Panc1 (cell line): ENCODE measurements around the gene CSNK2A3. TPM values are rescaled to one million over a fixed set of nuclear protein-coding genes. Genes with fewer than 3 reads are reported as not detected.

Source experiments
- ATAC-seq: fragments of 200-7000 bp; cut with Tn5 transposase; 2 replicates; pipeline ENCODE4 v1.9.1; 2020; ENCODE audit warnings: mild to moderate bottlenecking, moderate library complexity
- BruUV-seq: library from RNA; stranded (reverse); fragments of 400-500 nt; replicated peaks from 2 replicates; lab custom pipeline; 2021; lab: Mats Ljungman, UMichigan
- CTCF ChIA-PET: fragments of 300-600 bp; sonication (Branson Sonifier 250); formaldehyde crosslinking; loops from one replicate; lab custom pipeline; 2022; ENCODE audit warnings: antibody characterized with exemption; lab: Charles Lee
- POLR2A ChIA-PET: fragments of 300-600 bp; sonication (Branson Sonifier 250); formaldehyde crosslinking; loops from one replicate; lab custom pipeline; 2022; ENCODE audit warnings: antibody characterized with exemption; lab: Charles Lee
- DNase-seq: peaks from one replicate; pipeline ENCODE4 v3.0.0-alpha.2; 2010; ENCODE audit warnings: low read depth, low spot score
- H3K27ac ChIP-seq: 2 replicates; pipeline ENCODE4 v1.5.1; 2011; ENCODE audit warnings: mild to moderate bottlenecking, low read length, inconsistent platforms
- H3K27me3 ChIP-seq: fragments of 200-500 bp; sonication (Bioruptor generic); 2 replicates; pipeline ENCODE4 v1.6.0; 2014; ENCODE audit warnings: low read length, inconsistent platforms; ENCODE audit not compliant: control insufficient read depth, insufficient read depth
- H3K36me3 ChIP-seq: fragments of 200-500 bp; sonication (Bioruptor generic); 2 replicates; pipeline ENCODE4 v1.5.1; 2014; ENCODE audit warnings: inconsistent platforms, mild to moderate bottlenecking, low read length, moderate library complexity; ENCODE audit not compliant: control insufficient read depth, insufficient read depth
- H3K4me1 ChIP-seq: 2 replicates; pipeline ENCODE4 v1.5.1; 2011; ENCODE audit warnings: inconsistent platforms, mild to moderate bottlenecking, low read length, moderate library complexity; ENCODE audit not compliant: control insufficient read depth, insufficient read depth
- H3K4me3 ChIP-seq, 2 experiments: 2 replicates each; pipeline ENCODE4 v1.5.1; 2011 to 2012; ENCODE audit warnings: low read depth in 2 of 2, low read length in 2 of 2, mild to moderate bottlenecking in 2 of 2, inconsistent platforms in 1 of 2, moderate library complexity in 1 of 2
- H3K9me3 ChIP-seq: fragments of 200-500 bp; sonication (Bioruptor generic); 2 replicates; pipeline ENCODE4 v1.5.1; 2014; ENCODE audit warnings: low read depth, mild to moderate bottlenecking, inconsistent platforms, low read length, moderate library complexity; ENCODE audit not compliant: control insufficient read depth, insufficient read depth
- POLR2AphosphoS5 ChIP-seq: IDR thresholded peaks from 2 replicates; pipeline ENCODE4 v1.6.1; 2012; ENCODE audit warnings: mild to moderate bottlenecking, low read depth, low read length, moderate library complexity
- SIN3A ChIP-seq: IDR thresholded peaks from 2 replicates; pipeline ENCODE4 v1.6.1; 2012; ENCODE audit warnings: low read depth, mild to moderate bottlenecking, low read length, moderate library complexity, borderline replicate concordance; ENCODE audit not compliant: insufficient read depth
- TCF7L2 ChIP-seq: IDR thresholded peaks from 2 replicates; pipeline ENCODE4 v1.6.1; 2011; ENCODE audit warnings: mild to moderate bottlenecking, low read depth, low read length, inconsistent platforms
- in situ Hi-C: cut with HindIII; loops from 2 replicates; pipeline ENCODE4 v1.10.0; 2016; ENCODE audit warnings: low sequenced_read_pairs, low pct_unique_long_range_greater_than_20kb
- intact Hi-C: fragments of 100-400 bp; cut with micrococcal nuclease; formaldehyde crosslinking; loops from one replicate; pipeline ENCODE4 v1.10.0; 2022; ENCODE audit not compliant: unreplicated experiment
- total RNA-seq: library from RNA; stranded (reverse); gene quantifications from one replicate; pipeline ENCODE4 v1.2.1, GENCODE V29; 2021; ENCODE audit not compliant: unreplicated experiment
- TF ChIP-seq, protein P1 (sequence below), 2 experiments: IDR thresholded peaks; 2 replicates each; pipeline ENCODE4 v1.6.1; 2011 to 2012; ENCODE audit warnings: low read depth in 2 of 2, control low read depth in 1 of 2, low read length in 1 of 2, mild to moderate bottlenecking in 1 of 2, moderate library complexity in 1 of 2; ENCODE audit not compliant: insufficient read depth in 1 of 2
- TF ChIP-seq, protein P2 (sequence below): fragments of 450-650 bp; IDR thresholded peaks from 2 replicates; pipeline ENCODE4 v1.5.1; 2017; ENCODE audit warnings: mild to moderate bottlenecking

Gene CSNK2A3
- total RNA-seq, 1 experiment from 2014 or later = 2.6 TPM

DNA sequence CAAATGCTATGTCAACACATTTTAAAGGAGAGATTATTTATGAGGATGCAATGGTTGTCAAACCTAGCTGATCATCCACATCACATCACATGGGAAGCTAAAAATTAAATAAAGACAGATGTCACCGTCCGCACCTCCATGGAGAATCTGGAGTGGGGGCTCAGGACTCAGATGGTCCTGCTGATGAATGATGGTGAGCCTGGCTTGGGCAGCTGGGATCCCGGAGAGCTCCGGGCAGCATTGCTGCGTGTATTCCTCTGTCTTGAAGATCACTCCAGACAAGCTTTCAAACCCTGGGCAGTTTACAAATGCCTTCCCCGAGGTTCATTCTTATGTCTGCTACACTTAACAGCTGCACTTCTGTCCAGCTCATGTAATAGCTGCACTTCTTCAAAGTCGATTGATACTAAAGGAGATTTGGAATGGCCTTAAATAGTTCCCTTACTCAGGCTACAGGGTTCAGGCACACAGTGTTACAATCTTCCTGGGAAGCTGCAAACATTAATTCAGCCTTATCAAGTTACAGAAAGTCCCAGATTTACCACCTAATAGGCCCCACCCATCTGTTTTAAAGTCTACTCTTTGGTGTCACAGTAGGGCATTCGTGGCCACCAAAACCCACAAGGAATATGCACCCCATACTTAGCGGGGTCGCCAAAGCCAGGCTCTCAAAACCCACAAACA, 34.7 kb upstream of the CSNK2A3 start:
- POLR2A ChIA-PET = interaction anchor here (0.6 kb wide), 1 partner anchor 234 kb away, joined by 9 read pairs; the partner anchor contains the start of gene GALNT18
- Histone ChIP-seq H3K27ac (no peak overlapping the region), H3K36me3 (no peaks in the 10 kb centered on the region), H3K4me3 (no peak overlapping the region), H3K9me3 (no peaks in the 10 kb centered on the region), H3K27me3 (no peaks in the 10 kb centered on the region), H3K4me1 (peaks cover 8% of the 10 kb centered on the region; the same call in 1 of the 2 replicates)
- TF ChIP-seq, protein P1, sequence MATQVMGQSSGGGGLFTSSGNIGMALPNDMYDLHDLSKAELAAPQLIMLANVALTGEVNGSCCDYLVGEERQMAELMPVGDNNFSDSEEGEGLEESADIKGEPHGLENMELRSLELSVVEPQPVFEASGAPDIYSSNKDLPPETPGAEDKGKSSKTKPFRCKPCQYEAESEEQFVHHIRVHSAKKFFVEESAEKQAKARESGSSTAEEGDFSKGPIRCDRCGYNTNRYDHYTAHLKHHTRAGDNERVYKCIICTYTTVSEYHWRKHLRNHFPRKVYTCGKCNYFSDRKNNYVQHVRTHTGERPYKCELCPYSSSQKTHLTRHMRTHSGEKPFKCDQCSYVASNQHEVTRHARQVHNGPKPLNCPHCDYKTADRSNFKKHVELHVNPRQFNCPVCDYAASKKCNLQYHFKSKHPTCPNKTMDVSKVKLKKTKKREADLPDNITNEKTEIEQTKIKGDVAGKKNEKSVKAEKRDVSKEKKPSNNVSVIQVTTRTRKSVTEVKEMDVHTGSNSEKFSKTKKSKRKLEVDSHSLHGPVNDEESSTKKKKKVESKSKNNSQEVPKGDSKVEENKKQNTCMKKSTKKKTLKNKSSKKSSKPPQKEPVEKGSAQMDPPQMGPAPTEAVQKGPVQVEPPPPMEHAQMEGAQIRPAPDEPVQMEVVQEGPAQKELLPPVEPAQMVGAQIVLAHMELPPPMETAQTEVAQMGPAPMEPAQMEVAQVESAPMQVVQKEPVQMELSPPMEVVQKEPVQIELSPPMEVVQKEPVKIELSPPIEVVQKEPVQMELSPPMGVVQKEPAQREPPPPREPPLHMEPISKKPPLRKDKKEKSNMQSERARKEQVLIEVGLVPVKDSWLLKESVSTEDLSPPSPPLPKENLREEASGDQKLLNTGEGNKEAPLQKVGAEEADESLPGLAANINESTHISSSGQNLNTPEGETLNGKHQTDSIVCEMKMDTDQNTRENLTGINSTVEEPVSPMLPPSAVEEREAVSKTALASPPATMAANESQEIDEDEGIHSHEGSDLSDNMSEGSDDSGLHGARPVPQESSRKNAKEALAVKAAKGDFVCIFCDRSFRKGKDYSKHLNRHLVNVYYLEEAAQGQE (IDR thresholded peaks at IDR 0.05; ENCODE audit: insufficient read depth in 1 of 2, low read depth in 2 of 2, low read length in 1 of 2) = no peak
- no peak for TF ChIP-seq TCF7L2
- TF ChIP-seq SIN3A = no peak
- TF ChIP-seq POLR2AphosphoS5 = no peak
- TF ChIP-seq, protein P2, sequence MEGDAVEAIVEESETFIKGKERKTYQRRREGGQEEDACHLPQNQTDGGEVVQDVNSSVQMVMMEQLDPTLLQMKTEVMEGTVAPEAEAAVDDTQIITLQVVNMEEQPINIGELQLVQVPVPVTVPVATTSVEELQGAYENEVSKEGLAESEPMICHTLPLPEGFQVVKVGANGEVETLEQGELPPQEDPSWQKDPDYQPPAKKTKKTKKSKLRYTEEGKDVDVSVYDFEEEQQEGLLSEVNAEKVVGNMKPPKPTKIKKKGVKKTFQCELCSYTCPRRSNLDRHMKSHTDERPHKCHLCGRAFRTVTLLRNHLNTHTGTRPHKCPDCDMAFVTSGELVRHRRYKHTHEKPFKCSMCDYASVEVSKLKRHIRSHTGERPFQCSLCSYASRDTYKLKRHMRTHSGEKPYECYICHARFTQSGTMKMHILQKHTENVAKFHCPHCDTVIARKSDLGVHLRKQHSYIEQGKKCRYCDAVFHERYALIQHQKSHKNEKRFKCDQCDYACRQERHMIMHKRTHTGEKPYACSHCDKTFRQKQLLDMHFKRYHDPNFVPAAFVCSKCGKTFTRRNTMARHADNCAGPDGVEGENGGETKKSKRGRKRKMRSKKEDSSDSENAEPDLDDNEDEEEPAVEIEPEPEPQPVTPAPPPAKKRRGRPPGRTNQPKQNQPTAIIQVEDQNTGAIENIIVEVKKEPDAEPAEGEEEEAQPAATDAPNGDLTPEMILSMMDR = no peak
- intact Hi-C loops = no loop called here
- in situ Hi-C loops = no loop called here
- BruUV-seq = no TSS peak
- CTCF ChIA-PET = no interaction called here
- ATAC-seq (no peak), DNase-seq (no peak)

GRCh38 chr11:11387207-11387606, 34.2 kb upstream of the CSNK2A3 start:
- TF ChIP-seq, protein P2 = no peak
- CTCF ChIA-PET = no interaction called here
- POLR2A ChIA-PET = no interaction called here
- DNase-seq (no peak), ATAC-seq (no peak)
- no peaks in the 10 kb centered on the region for H3K9me3 ChIP-seq
- no TSS peak for BruUV-seq
- no peaks in the 10 kb centered on the region for H3K36me3 ChIP-seq
- H3K27me3 ChIP-seq = no peaks in the 10 kb centered on the region
- no peak overlapping the region for H3K4me3 ChIP-seq
- peaks cover 8% of the 10 kb centered on the region; the same call in 1 of the 2 replicates for H3K4me1 ChIP-seq
- intact Hi-C loops = no loop called here
- H3K27ac ChIP-seq = no peak overlapping the region
- in situ Hi-C loops = no loop called here
